C4-2B (cell line): Measurements from ENCODE around the gene C17orf114.

Source experiments
- ZFX ChIP-seq: fragments of 450-650 bp; IDR thresholded peaks from 2 replicates; pipeline ENCODE4 v1.6.1; 2017
- TF ChIP-seq, protein P1 (sequence below): fragments of 450-650 bp; conservative IDR thresholded peaks from 2 replicates; pipeline ENCODE4 v1.5.1; 2017; ENCODE audit warnings: mild to moderate bottlenecking

DNA sequence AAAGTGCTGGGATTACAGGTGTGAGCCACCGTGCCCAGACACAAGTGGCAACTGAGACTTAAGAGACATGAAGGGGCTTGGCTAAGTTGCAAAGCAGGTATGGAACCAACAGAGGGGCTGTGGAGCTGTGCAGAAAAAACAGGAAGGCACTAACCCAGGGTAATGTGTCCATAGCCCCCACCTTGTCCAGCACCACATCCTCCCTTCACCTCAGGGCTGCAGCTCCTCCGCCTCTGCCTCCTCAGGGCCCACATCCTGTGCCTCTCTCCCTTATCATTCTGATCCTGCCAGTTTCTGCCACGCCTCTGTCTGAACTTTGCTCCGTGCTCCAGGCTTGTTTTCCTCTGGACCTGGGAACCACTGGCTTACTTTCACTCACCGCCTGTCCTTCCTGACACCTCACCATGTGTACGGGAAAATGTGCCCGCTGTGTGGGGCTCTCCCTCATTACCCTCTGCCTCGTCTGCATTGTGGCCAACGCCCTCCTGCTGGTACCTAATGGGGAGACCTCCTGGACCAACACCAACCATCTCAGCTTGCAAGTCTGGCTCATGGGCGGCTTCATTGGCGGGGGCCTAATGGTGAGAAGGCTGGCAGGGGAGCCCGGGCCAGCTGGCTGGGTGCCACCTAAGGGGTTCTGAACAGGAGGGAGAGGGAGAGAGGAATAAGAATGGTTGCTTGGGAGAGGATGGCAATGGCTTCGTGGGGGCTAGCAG, 30.5 kb downstream of the C17orf114 start, which contains the start of gene TM4SF5:
- TF ChIP-seq, protein P1, sequence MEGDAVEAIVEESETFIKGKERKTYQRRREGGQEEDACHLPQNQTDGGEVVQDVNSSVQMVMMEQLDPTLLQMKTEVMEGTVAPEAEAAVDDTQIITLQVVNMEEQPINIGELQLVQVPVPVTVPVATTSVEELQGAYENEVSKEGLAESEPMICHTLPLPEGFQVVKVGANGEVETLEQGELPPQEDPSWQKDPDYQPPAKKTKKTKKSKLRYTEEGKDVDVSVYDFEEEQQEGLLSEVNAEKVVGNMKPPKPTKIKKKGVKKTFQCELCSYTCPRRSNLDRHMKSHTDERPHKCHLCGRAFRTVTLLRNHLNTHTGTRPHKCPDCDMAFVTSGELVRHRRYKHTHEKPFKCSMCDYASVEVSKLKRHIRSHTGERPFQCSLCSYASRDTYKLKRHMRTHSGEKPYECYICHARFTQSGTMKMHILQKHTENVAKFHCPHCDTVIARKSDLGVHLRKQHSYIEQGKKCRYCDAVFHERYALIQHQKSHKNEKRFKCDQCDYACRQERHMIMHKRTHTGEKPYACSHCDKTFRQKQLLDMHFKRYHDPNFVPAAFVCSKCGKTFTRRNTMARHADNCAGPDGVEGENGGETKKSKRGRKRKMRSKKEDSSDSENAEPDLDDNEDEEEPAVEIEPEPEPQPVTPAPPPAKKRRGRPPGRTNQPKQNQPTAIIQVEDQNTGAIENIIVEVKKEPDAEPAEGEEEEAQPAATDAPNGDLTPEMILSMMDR: no peak
- no peak for TF ChIP-seq ZFX
